ENCODE data around the gene KDM3A.

KDM3A gene

GRCh38 chr2:86430368-86430767 lies 10.8 kb upstream of the KDM3A start:
- in situ Hi-C loops (cut with MboI; ENCODE audit: low sequenced_read_pairs): no loop called here

GRCh38 chr2:86433137-86433536 lies 8.0 kb upstream of the KDM3A start:
- in situ Hi-C loops (cut with MboI; ENCODE audit: low sequenced_read_pairs): no loop called here

GRCh38 chr2:86434290-86434689 lies 6.9 kb upstream of the KDM3A start:
- in situ Hi-C loops (cut with MboI; ENCODE audit: low sequenced_read_pairs): no loop called here

DNA sequence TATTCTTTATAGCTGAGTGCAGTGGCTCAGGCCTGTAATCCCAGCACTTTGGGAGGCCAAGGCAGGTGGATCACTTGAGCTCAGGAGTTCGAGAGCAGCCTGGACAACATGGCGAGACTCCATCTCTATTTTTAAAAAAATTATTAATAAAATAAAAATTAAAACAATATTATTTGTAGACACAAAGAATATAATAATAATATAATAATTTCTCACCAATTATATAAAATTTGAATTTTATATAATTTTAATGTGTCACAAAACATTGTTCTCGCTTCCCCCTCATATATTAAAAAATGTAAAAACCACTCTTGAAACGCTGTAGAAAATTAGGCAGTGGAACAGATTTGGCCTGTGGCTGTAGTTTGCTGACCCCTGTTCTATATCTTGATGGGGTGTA lies 5.6 kb upstream of the KDM3A start:
- in situ Hi-C loops (cut with MboI; ENCODE audit: low sequenced_read_pairs): no loop called here

GRCh38 chr2:86436328-86436727 lies 4.8 kb upstream of the KDM3A start:
- in situ Hi-C loops (cut with MboI; ENCODE audit: low sequenced_read_pairs): no loop called here

DNA sequence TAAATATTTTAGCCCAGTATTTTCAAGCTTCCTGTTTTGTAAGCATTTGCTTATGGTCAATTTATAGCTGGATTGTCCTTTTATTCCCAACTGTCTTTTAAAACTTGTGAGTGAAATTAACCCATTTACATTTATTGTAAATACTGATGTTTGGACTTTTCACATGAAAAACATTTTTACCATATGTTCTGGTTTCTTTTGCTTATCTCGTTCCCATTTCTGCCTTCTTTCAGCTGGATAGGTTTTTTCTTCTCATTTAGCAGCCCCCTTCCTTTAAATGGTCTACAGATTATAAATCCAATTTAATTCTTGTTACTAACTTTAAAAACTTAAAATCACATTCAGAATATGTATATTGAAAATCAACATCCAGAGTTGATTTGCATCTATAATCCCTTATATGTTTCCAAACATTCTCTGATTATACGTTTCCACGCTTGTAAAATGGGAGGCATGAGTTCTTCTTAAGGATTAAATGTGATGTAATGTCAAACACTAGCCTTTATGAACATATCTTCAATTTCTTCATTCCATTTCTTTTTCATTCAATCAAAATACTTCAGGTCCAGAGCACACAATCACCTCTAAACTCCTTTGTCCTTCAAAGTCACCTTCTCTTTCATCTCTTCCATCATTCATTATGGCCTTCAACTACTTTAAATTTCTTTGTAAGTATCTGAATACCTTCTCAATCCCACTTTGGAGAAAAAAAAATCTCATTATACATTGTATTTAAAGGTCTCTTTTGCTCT lies 1.1 kb upstream of the KDM3A start:
- in situ Hi-C loops (cut with MboI; ENCODE audit: low sequenced_read_pairs): no loop called here

GRCh38 chr2:86441392-86441881 lies 266 bp downstream of the KDM3A start:
- in situ Hi-C loops (cut with MboI; ENCODE audit: low sequenced_read_pairs): no loop called here

GRCh38 chr2:86441882-86442641 lies 891 bp downstream of the KDM3A start:
- in situ Hi-C loops (cut with MboI; ENCODE audit: low sequenced_read_pairs): no loop called here

DNA sequence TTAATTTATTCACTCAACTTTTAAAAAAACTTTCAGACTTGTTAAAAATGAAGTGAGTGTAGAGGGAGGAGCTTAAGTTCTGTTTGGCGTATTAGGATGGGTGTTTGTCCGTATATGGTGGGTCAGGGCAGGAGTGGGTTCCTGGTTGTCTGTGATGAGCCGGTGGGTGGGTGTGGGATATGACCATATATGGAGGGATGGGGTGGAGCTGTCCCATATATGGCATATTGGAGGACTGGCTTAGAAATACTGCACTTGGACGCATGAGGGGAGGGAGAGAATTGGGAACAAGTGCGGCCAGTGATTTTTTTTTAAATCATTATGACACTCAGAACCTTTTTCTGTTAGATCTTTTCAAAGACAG lies 1.5 kb downstream of the KDM3A start:
- in situ Hi-C loops (cut with MboI; ENCODE audit: low sequenced_read_pairs): no loop called here

GRCh38 chr2:86443631-86444350 lies 2.6 kb downstream of the KDM3A start:
- in situ Hi-C loops (cut with MboI; ENCODE audit: low sequenced_read_pairs): no loop called here

DNA sequence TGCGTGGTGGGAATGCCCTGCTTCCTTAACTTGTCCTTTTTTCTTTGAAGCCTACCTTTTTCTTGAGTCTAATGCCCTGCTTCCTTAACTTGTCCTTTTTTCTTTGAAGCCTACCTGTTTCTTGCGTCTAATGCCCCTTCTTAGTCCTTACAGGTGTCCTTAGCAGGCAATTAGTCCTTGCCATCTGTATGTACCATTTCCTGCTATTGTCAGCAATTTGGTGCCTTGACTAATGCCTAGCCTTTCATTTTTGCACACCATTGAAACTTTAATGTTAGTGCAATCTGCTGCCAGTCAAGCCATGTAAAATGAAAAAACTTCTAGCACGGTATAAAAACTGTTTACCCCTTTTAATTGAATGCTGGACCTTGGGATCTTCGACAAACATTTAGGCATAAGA lies 4.3 kb downstream of the KDM3A start:
- in situ Hi-C loops (cut with MboI; ENCODE audit: low sequenced_read_pairs): no loop called here

DNA sequence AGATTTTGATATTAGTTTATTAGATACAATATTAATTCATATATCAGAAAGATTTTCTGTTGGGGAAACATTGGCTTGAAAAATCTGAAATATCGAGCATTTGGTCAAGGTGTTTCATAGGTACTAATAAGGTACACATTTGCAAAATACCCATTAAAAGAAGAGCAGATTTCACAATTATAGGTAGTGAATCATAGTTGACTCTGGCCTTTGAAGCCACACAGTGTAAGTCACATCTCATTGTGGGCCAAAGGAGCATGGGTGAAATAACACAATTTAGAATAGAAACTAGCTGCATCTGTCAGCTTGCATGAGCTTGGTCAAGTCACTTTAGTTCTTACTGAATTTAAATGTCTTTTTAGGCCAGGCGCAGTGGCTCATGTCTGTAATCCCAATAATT lies 4.9 kb downstream of the KDM3A start:
- in situ Hi-C loops (cut with MboI; ENCODE audit: low sequenced_read_pairs): no loop called here

DNA sequence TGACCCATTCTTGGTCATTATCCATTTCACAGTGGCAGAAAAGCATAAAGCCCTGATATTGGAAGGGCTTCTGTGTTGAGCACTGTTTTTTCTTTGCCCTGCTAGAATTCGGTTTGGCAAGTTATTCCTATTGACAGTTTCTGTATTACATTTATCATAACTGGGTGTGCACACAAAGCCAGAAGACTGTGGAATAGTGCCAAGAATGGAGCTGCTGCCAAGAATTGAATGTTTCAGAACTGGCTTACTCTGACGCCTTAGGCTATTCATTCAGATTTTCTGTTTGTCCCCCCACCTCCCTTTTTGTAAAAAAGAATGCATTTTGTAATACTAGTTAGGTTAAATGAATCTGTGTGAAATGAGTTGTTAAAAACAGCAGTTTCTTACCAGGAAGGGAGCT lies 12.7 kb downstream of the KDM3A start:
- in situ Hi-C loops (cut with MboI; ENCODE audit: low sequenced_read_pairs): no loop called here

DNA sequence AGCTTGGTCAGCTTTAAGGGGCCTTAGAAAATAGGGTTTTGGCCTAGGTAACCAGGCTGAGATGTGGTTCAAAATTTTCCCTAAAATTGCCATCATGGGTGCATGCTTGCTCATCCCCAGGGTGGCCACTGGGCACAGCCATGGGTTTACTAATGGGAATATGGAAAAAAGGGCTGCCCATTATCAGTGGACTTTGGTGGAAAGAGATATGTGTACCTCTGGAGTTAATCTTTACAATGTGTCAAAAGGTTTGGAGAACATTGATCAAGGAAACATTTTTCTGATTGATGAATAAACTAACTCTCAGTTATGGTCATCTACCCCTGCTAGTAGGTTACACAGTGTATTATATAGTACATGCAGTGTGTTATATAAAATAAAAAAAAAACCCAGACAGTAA lies 13.1 kb downstream of the KDM3A start:
- in situ Hi-C loops (cut with MboI; ENCODE audit: low sequenced_read_pairs): no loop called here

DNA sequence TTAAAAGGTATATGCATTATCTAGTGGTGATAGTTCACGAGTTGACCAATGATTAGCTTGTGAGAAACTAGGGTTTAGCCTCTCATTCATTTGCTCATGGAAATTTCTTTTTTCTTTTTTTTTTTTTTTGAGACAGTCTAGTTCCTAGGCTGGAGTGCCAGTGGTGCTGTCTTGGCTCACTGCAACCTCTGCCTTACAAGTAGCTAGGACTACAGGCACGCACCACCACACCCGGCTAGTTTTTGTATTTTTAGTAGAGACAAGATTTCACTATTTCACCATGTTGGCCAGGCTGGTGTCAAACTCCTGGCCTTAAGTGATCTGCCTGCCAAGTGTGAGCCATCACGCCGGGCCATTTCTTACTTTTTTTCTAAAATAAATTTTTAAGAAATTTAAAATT lies 14.0 kb downstream of the KDM3A start:
- in situ Hi-C loops (cut with MboI; ENCODE audit: low sequenced_read_pairs): no loop called here

DNA sequence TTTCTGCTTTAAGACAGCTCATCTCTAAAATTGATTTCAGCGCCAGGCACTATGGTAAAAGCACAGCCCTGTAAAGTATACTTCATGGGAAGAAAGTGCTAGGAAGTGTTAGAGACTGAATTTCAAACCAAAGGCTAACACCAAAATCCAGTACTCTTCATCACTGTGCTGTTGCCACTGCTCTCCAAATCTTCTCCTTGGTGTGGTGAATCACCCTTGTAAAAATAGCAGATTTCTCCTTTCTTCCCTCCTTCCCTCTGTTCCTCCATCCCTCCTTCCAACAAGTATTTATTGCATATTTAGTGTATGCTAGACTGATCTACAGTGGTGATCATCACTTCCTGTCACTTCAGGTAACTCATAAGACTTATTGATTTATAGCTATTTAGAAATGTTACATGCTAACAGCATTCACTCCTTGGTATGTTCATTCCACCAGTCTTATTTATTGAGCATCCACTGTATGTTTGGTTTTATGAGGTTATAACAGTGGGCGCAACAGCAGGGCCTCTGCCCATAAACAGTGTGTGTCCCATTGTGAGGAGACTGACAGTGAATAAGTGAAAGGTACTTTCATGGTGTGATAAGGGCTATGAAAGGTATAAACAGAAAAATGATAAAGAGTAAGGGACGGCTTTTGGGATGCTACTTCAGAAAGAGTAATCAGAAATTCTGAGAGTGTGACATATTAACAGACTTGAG lies 20.0 kb downstream of the KDM3A start:
- in situ Hi-C loops (cut with MboI; ENCODE audit: low sequenced_read_pairs): no loop called here

GRCh38 chr2:86464652-86465051 lies 23.5 kb downstream of the KDM3A start:
- in situ Hi-C loops (cut with MboI; ENCODE audit: low sequenced_read_pairs): no loop called here

DNA sequence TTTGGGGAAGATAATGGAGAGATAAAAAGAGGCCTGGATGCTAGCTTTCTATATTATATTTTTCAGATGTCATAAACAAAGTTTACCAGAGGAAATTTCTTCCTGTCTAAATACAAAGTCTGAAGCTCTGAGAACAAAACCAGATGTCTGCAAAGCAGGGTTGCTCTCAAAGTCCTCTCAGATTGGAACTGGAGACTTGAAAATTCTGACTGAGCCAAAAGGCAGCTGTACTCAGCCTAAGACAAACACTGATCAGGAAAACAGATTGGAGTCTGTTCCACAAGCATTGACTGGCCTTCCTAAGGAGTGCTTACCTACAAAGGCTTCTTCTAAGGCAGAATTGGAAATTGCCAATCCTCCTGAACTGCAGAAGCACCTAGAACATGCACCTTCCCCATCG lies 25.1 kb downstream of the KDM3A start:
- in situ Hi-C loops (cut with MboI; ENCODE audit: low sequenced_read_pairs): no loop called here

- in situ Hi-C loops (cut with MboI; ENCODE audit: low sequenced_read_pairs): no loop called here
These were observed 27.2 kb downstream of the KDM3A start for GRCh38 chr2:86468162-86469033.

DNA sequence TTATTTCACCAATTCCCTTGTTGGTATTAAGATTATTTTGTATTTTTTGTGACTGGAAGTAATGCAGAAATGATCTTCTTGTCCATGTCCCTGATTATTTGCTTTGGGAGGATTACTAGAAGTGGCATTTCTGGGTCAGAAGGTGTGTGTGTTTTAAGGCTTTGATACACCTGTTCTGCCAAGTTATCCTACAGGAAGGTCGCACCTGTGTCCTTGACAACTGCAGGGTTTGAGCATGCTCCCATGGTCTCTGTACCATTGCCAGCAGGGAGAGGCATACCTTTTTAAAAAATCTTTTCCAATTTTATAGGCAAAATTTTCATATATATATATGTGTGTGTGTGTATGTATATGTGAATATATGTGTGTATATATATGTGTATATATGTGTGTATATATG lies 29.7 kb downstream of the KDM3A start:
- in situ Hi-C loops (cut with MboI; ENCODE audit: low sequenced_read_pairs): no loop called here

Data from HL-60/S4 treated with retinoic acid at 250 ng/mL for 4 days and 3 days (cell line).